ENCODE results near the gene HES2.

DNA sequence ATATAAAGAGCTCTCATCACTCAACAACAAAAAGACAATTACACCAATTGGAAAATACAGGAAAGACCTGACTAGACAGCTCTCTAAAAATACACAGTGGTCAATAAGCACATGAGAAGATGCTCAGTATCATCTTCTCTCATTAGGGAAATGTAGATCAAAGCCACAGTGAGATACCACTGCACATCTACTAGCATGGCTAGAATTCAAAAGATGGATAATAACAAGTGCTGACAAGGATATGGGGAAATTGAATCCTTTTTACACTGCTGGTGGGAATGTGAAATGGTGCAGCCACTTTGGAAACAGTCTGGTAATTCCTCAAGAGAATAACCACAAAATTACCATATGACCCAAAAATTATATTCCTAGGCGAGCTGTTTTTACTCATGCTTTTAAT, 35.6 kb downstream of the HES2 start:
- TF ChIP-seq, protein P1, sequence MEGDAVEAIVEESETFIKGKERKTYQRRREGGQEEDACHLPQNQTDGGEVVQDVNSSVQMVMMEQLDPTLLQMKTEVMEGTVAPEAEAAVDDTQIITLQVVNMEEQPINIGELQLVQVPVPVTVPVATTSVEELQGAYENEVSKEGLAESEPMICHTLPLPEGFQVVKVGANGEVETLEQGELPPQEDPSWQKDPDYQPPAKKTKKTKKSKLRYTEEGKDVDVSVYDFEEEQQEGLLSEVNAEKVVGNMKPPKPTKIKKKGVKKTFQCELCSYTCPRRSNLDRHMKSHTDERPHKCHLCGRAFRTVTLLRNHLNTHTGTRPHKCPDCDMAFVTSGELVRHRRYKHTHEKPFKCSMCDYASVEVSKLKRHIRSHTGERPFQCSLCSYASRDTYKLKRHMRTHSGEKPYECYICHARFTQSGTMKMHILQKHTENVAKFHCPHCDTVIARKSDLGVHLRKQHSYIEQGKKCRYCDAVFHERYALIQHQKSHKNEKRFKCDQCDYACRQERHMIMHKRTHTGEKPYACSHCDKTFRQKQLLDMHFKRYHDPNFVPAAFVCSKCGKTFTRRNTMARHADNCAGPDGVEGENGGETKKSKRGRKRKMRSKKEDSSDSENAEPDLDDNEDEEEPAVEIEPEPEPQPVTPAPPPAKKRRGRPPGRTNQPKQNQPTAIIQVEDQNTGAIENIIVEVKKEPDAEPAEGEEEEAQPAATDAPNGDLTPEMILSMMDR (IDR thresholded peaks at IDR 0.05): no peak
- TF ChIP-seq POLR2A (IDR thresholded peaks at IDR 0.05): no peak

Data from lower leg skin (tissue), 3 donors.